Measurements from ENCODE around the gene ZNF17. TPM values are rescaled to one million over a fixed set of nuclear protein-coding genes. Genes with fewer than 3 reads are reported as not detected.

Gene ZNF17
- 33.2 TPM for total RNA-seq

DNA sequence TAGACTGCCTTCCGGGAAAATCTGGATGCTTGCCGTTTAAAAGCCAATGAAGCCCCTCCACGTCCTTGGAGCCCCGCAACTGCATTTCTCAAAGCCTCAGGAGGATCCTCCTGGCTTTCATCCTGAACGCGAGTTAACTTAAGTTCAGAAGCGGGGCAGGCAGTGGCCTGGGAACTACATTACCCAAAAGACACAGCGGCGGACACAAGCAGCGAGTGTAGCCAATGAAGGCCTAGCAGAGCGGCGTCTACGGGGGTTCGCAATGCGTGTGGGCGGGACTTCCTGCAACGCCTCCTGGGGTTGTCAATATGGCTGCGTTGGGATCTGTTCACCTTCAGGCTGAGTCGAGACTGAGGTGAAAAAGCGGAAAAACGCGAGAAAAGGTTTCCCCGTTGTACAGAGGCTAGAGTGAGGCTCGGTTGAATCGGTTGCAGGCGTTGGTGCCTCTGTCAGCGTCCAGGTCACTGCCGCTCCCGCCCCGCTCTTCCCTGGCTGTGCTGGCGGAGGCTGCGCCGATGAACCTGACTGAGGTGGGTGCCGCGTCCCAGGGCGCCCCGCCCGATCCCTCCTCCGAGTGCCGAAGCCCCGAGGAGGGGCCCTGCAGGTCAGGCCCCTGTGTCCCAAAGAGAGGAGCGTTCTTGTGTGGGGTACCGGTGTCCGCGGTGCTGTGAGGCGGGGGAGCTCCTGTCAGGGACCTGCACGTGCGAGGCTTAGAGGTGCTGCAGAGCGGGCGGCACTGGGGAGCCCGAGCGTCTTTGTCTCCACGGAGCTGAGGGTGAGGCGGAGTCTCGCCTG is at the start of gene ZNF17:
ZNF17 (plus strand) TSS at position 285 of the 795 bp plus-strand sequence. CDS start 2,455 bp downstream, outside the sequence.

DNA sequence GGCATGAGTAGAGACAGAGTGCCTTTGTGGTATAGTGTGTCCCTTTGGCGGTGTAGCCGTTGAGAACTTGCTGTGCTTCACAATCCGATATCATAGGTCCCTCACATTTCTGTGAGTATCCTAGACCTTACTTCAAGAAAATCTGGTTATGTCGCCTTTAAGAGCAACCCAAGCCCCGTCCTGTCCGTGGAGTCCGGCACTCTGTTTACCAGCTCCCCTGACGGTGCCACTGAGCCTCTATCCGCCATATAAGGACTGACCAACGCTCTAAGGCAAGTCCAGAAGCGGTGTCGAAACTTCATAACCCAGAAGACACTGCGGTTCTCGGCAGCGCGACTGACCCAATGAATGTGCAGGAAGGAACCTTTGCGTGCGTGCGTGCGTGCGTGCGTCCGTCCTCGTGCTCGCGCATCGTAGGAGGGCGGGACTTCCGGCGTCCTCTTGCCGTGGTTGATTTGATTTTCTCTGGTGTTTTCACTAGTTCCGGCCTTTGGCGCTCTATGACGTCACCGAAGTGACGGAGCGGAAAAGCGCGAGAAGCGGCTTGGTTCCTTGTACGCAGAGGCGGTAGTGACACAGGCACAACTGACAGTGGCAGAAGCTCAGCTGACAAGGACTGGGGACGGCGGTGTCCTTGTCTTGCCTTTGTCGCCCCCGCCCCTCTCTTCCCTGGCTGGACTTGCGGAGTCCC is 47.8 kb upstream of the ZNF17 start, which contains the start of the genes TRAPPC2B and ZNF547:
TRAPPC2B (plus strand) TSS at position 555 of the 691 bp plus-strand sequence. CDS start 1,283 bp downstream, outside the sequence.
ZNF547 (plus strand) TSS at position 555 of the 691 bp plus-strand sequence. CDS start 5,005 bp downstream, outside the sequence.

DNA sequence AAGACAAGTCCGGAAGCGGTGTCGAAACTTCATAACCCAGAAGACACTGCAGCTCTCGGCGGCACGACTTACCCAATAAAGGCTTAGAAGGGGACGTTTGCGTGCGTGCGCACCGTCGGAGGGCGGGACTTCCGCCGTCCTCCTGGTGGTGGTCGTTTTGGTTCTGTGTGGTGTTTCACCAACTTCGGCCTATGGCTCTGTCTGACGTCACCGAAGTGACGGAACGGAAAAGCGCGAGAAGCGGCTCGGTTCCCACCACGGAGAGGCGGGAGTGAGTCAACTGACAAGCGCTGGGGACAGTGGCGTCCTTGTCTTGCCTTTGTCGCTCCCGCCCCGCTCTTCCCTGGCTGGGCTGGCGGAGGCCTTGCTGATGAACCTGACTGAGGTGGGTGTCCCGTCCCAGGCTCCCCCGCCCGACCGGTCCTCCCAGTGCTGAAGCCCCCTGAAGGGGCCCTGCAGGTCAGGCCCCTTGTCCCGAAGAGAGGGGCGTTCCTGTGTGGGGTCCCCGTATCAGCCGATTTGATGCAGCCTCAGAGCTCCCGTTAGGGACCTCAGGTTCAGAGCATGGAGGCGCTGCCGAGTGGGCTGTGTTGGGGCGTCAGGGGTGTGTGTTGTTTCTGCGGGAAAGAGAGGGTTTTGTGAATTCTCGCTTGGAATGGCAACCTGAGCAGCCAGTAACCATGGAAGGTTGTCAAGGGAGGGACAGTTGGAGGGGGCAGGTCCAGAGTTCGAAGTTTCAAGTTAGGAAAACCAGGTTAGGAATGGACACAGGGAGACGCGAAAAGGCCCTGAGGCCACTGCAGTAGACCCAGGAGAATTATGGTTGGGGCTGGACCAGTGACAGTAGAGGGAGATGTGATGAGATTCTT is 21.0 kb upstream of the ZNF17 start, which contains the start of gene ZNF548:
ZNF548 (plus strand) TSS at position 125 of the 869 bp plus-strand sequence; CDS start at position 371, 246 bp downstream.

DNA sequence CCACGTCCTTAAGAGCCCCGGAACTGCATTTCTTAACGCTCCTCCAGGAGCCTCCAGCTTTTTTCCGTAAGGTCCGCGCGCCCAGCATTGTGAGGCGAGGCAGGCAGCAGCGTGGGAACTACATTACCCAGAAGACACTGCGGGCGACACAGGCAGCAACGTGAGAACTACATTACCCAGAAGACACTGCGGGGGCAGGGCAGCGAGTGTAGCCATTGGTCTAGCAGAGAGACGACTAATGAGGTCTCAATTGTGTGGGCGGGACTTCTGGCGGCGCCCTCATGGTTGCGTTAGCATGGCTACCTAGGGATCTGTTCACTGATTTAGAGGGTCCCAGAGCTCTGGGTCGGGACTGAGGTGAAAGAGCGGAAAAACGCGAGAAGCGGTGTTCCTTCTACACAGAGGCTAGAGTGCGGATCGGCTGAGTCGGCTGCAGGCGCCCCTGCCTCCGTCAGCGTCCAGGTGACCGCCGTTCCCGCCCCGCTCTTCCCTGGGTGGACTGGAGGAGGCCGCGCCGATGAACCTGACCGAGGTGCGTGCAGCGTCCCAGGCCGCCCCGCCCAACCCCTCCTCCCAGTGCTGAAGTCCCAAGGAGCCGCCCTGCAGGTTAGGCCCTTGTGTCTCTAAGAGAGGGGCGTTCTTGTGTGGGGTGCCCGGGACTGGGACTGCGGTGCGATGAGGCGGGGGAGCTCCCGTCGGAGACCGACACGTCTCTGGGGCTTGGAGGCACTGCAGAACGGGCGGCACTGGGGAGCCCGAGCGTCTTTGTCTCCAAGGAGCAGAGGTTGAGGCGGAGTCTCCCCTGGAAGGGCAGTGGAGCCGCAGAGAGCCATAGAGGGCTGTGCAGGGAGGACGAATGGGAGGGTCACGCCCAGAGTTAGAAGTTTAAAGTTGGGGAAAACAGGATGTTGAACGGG is 24.4 kb downstream of the ZNF17 start, which contains the start of gene ZNF749:
ZNF749 (plus strand) TSS at position 264 of the 917 bp plus-strand sequence; CDS start at position 518, 254 bp downstream.

Other genes with a start within 250 kb of the ZNF17 start
- not detected for gene DUXA, start 243.7 kb upstream of the ZNF17 start, total RNA-seq
- gene ZNF264, start 219.7 kb upstream of the ZNF17 start, total RNA-seq = 90.5 TPM
- gene AURKC, start 180.1 kb upstream of the ZNF17 start, total RNA-seq = 1.2 TPM
- gene ZNF805, start 170.5 kb upstream of the ZNF17 start, total RNA-seq = 43.4 TPM
- gene ZNF460, start 130.7 kb upstream of the ZNF17 start, total RNA-seq = 164 TPM
- gene ZNF543, start 90.7 kb upstream of the ZNF17 start, total RNA-seq = 37.8 TPM
- 18.3 TPM for gene ZNF304, start 59.9 kb upstream of the ZNF17 start, total RNA-seq
- 25.2 TPM for gene TRAPPC2B, start 47.6 kb upstream of the ZNF17 start, total RNA-seq
- 3.4 TPM for gene ZNF547, start 47.6 kb upstream of the ZNF17 start, total RNA-seq
- 62.6 TPM for gene ZNF548, start 21.3 kb upstream of the ZNF17 start, total RNA-seq
- 35.1 TPM for gene ZNF749, start 24.2 kb downstream of the ZNF17 start, total RNA-seq
- gene VN1R1, start 46.0 kb downstream of the ZNF17 start, total RNA-seq = 4.6 TPM
- 78.2 TPM for gene ZNF772, start 66.4 kb downstream of the ZNF17 start, total RNA-seq
- 25.7 TPM for gene ZNF419, start 76.6 kb downstream of the ZNF17 start, total RNA-seq
- 35.6 TPM for gene ZNF773, start 88.8 kb downstream of the ZNF17 start, total RNA-seq
- gene ZNF549, start 116.2 kb downstream of the ZNF17 start, total RNA-seq = 20.1 TPM
- gene ZNF550, start 148.7 kb downstream of the ZNF17 start, total RNA-seq = 23.3 TPM
- 10.8 TPM for gene ZNF416, start 167.8 kb downstream of the ZNF17 start, total RNA-seq
- 28.7 TPM for gene ZIK1, start 173.0 kb downstream of the ZNF17 start, total RNA-seq
- 7.1 TPM for gene ZNF530, start 188.7 kb downstream of the ZNF17 start, total RNA-seq
- 65.3 TPM for gene ZNF134, start 203.1 kb downstream of the ZNF17 start, total RNA-seq
- 40.5 TPM for gene ZNF211, start 222.0 kb downstream of the ZNF17 start, total RNA-seq